T-helper 1 cell (primary cell): ENCODE measurements around the gene BLOC1S6.

Experiments
- DNase-seq, 5 donors: peaks; one replicate each; pipeline ENCODE4 v3.0.0-alpha.2; 2012 to 2020

Gene BLOC1S6

GRCh38 chr15:45588219-45588875, 1.2 kb downstream of the BLOC1S6 start:
- DNase-seq = peak in 1 of 5 donors; percentile 5

GRCh38 chr15:45589256-45589655, 2.1 kb downstream of the BLOC1S6 start:
- no peak for DNase-seq

GRCh38 chr15:45594319-45594718, 7.1 kb downstream of the BLOC1S6 start:
- DNase-seq = no peak

GRCh38 chr15:45594835-45595530, 7.8 kb downstream of the BLOC1S6 start:
- no peak for DNase-seq

- no peak for DNase-seq
These were observed 16.7 kb downstream of the BLOC1S6 start for GRCh38 chr15:45603881-45604280.

- no peak for DNase-seq
These were observed 17.1 kb downstream of the BLOC1S6 start for GRCh38 chr15:45604326-45604725.

GRCh38 chr15:45606413-45606812, 19.2 kb downstream of the BLOC1S6 start:
- DNase-seq = peak in 1 of 5 donors; percentile 20

- no peak for DNase-seq
These were observed 19.7 kb downstream of the BLOC1S6 start for GRCh38 chr15:45606841-45607240.

- DNase-seq = no peak
These were observed 24.1 kb downstream of the BLOC1S6 start for GRCh38 chr15:45611305-45611704.

- peak in 1 of 5 donors; percentile 20 for DNase-seq
These were observed 25.7 kb downstream of the BLOC1S6 start for GRCh38 chr15:45612790-45613415.

GRCh38 chr15:45616901-45617323, 29.7 kb downstream of the BLOC1S6 start:
- no peak for DNase-seq

- DNase-seq = peak in 1 of 5 donors; percentile 35
These were observed 31.6 kb downstream of the BLOC1S6 start for GRCh38 chr15:45618813-45619212.

- no peak for DNase-seq
These were observed 41.0 kb downstream of the BLOC1S6 start for GRCh38 chr15:45628136-45628535.

- no peak for DNase-seq
These were observed 43.9 kb downstream of the BLOC1S6 start for GRCh38 chr15:45630917-45631691.

GRCh38 chr15:45631776-45632175, 44.6 kb downstream of the BLOC1S6 start:
- no peak for DNase-seq

GRCh38 chr15:45634432-45635190, 47.4 kb downstream of the BLOC1S6 start, which contains the start of gene SQOR:
Gene SQOR, plus strand, starts transcription at chr15:45635029. Its CDS starts 23,895 bp downstream, at chr15:45658924.
- DNase-seq = peak; percentile 38 to 83 (median 54)

GRCh38 chr15:45635191-45635638, 48.0 kb downstream of the BLOC1S6 start:
- peak; percentile 37 to 76 (median 54) for DNase-seq

GRCh38 chr15:45635763-45636292, 48.6 kb downstream of the BLOC1S6 start:
- no peak for DNase-seq

GRCh38 chr15:45637141-45637540, 50.0 kb downstream of the BLOC1S6 start:
- DNase-seq = no peak

- peak in 4 of 5 donors; percentile 24 to 90 (median 32) for DNase-seq
These were observed 50.4 kb downstream of the BLOC1S6 start for GRCh38 chr15:45637552-45638033.

GRCh38 chr15:45640616-45641015, 53.4 kb downstream of the BLOC1S6 start:
- no peak for DNase-seq
